LHCN-M2 (cell line): Measurements from ENCODE around the gene RHEB. TPM values are rescaled to one million over a fixed set of nuclear protein-coding genes. Genes with fewer than 3 reads are reported as not detected.

Experiments
- DNase-seq: peaks from one replicate; pipeline ENCODE4 v3.0.0-alpha.2; 2012; ENCODE audit warnings: low read depth
- total RNA-seq: library from RNA; depleted of rRNA; stranded (reverse); fragments of >200 nt; gene quantifications from 2 replicates; pipeline ENCODE4 v1.2.3, GENCODE V29; 2014

The RHEB gene
- total RNA-seq, 1 experiment from 2014 or later, result 138 TPM

DNA sequence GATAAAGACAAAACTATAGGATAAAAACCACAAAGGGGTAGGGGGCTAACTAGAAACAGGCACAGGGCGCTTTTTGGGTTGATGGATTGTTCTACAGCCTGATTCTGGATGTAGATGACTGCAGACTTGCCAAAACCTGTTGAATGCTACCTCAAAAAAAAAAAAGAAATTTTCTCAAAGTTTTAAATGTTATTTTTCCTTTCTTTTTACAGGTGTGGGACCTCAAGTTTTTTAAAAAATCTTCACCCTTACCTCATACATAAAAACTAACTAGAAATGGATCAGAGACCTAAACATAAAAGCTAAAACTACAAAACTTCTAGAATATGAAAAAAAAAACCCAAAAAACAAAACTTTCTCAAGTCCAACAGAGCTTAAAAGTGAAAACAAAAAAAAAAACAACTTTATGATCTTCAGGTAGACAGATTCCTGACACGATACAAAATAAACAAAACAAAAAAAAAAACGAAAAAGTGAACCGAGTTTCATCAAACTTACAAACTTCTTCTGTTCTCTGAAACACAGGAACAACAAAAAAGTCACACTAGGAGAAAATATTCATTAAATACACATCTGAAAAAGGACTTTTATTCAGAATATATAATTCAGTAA, 14.9 kb downstream of the RHEB start:
- DNase-seq, result no peak

DNA sequence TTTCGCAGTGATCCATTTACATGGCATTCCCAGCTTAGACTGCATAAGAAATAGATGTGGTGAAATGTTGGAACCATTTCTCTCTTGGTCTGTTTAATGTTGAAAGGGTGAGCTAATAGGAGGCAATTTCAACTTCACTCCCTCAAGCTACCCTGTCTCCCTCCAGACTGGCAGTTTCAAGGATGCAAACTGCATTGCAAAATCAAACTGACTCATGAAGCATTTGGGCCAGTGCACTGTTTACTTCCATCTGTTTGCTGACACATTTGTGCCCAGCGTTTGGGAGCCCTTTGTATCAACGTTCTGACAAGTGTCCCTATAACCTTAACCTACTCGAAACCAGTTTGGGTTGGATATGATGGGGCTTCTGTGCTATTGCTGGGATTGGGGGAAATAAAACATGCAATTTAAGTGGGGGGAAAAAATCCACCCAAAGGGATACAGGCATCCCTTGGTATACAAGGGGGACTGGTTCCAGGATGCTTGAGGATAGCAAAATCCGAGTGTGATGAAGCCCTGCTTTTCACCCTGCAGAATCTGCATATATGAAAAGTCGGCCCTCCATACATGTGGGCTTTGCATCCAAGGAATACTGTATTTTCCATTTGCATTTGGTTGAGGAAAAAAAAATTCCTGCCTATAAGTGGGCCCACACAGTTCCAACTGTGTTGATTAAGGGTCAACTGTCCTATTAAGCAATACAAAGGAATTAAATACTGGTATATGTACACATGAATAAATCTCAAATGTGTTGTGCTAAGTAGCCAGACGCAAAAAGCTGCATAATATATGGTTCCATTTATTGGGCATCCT, 15.6 kb downstream of the RHEB start:
- peak; percentile 91 for DNase-seq

DNA sequence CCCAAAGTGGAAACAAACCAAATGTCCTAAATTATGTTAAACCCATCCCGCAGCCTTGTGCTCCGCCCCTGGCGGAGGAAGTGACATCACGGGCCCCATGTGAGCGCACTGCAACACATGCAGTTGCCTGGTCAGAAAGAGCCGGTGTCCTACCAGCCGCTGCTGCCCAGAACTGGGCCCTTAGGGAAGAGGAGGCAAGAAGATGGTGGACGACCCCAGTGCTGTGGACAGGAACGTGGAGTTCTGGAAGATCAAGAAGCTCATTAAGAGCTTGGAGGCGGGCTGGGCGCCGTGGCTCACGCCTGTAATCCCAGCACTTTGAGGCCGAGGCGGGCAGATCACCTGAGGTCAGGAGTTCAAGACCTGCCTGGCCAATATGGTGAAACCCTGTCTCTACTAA, 18.0 kb downstream of the RHEB start:
- DNase-seq, result no peak

DNA sequence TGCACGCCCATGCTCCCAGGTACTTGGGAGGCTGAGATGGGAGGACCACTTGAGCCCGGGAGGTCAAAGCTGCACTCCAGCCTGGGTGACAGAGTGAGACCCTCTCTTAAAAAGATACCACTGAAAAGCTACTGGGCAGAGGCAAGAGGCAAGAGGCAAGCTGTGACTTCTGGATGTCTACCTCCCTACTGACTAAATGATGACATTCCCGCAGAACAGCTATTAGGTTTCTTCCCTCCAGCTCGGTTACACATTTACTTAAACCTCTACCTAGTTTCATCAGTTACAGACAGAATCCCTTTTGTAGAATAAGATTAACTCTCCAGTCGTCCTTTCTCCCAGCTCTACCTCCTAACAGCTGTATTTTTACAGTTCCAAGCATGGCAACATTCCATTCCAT, 21.2 kb downstream of the RHEB start:
- DNase-seq, result no peak

DNA sequence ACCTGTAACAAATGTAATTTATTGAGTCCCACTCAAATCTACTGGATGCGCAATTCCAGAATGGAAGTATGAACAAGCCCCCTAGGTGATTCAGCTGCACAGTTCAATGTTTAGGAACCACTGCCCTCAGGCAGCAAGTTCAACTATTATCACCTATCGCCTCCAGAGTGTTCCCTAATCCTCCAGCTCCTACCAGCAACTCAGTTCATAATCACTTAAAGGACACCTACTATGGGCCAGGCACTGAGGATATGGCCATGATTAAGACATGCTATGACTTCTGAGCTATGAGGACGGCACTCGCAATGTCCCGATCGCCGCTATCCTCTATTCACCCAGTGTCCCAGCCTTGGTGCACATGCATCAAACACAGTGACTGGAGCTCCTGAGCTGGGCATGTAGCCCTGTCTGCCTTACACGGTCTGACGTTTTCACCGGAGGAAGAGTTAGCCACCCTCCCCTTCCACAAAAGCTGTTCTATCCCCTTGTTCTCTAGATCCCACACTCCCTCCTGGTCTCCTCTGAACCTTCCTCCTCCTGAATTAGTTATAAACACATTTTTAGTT, 22.3 kb downstream of the RHEB start:
- DNase-seq, result no peak

DNA sequence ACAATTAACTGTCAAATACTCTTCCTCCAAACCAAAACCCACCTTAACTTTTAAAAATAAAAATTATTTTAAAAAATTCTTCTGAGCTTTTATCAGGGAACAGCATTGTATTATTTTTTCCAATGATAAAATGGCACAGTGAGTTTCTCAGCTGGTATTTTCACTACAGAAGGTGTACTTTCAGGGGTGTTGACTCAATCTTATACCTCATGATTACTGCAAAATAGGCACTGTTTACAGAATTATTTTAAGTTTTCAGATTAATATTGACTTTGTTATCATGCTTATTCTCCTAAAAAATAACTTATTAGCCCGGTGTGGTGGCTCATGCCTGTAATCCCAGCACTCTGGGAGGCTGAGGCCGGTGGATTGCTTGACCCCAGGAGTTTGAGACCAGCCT, 24.3 kb downstream of the RHEB start:
- no peak for DNase-seq

DNA sequence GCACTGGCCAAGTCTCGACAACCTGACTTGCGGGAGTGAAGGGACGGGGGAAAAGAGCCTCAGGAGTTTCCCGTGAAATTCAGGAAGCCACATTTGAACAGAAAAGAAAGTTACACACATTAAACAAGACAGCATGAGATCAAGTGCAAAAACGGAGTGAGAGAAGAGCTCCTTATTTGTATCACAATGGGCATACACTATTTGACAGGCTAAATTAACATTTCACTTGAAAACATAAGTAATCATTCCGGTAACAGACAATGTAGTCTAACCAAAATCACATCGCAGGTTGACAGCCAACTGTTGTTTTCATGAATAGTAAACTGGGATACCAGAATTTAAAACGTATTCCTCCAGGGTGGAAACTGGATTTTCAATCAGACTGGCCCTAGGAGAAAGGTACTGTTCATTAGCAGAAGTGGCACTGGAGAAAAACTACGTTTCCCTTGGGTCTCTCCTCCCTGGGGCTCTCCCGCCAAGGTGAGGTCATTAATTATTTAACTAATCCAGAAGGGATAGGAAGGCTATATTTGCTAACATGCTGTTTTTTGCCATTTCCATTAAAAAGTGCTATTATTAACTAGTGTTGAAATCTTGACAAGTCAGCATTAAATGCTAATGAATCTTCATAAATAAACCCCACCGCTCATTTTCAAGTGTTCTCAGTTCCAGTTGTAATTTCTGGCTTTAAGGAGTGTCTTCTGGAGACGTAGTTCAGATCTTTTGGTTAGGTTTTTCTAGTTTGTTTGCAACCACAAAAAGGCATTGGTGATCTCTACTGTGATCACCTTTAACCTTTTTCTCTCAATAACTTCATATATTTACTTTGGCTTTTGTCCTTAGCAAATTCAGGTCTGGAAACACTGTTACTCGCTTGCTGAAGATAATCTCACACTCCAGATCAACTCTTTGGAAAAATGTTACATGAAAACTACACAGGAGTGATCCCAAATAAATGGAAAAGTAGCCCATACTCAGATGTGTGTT, 25.1 kb downstream of the RHEB start:
- peak; percentile 17 for DNase-seq

DNA sequence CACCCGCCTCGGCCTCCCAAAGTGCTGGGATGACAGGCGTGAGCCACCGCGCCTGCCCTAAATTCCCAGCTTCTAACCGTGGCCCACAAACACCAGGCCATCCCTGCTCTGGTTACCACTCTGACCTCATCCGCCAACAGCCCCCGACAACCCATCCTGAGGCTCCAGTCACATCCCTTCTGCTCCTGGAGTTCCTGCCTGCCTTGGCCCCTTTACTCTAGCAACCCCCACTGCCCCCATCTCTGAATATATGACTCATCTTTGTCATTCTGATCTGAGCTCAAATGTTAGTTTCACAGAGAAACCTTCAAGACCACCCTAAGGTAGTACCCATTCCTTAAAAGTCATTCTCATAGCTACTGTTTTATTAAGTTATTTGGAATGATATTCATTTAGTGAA, 26.6 kb downstream of the RHEB start:
- no peak for DNase-seq

DNA sequence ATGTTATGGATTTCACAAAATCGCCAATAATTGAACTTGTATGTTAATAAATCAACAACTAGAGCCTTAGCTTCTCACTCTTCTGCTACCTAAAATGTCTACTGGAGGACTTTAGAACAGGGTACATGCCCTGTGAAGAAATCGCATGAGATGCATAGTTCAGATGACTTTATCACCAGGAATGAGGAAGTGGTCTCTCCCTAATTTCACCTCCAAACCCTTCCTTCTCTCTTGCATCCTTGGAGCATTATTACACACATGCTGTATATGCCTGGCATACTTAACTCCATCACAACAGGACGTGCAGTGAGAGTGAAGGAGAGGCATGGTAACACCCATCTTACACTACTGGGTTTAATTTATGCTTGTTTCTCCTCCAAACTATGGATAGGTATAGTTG, 27.8 kb downstream of the RHEB start:
- DNase-seq, result peak; percentile 93

DNA sequence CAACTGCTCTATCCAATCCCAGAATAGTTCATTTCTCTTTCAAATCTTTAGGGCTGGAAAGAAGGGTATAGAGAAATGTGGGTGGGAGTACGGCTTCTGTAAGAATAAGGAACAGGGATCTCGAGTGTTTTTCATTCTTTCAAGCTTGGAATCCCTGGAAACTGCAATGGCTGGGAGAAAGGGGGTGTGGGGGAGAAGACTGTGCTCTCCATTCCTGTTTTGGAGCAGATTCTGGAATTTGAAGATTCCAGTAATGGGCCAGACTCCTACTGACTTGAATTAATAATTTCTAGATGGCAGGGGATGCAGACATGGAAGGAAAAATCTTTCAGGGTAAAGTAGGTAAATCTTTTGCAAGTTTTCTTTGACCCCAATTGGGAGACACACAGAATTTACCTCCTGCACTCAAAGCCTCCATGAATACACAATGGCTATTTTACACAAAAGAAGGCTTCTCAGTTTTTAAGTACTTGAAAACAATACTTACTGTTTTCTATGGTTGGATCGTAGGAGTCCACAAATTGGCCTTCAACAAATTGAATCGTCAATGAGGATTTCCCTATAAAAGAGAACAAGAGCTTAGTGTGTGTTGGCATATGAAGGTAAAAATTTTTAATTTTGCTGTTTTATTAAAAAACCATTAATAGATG, 29.1 kb downstream of the RHEB start:
- DNase-seq, result no peak

DNA sequence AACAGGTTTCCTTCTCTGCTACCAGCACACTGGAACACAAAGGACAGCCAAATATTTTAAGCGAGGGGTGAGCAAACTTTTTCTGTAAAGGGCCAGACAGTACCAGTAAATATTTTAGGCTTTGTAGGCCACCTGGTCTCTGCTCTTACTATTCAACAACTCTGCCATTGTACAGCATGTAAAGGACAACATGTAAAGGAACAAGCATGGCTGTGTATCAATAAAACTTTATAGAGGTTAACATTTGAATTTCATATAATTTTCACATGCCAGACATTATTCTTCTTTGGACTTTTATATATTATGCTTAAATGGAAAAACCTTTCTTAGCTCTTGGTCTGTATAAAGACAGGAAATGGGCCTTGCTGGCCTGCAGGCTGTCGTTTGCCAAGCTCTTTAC, 30.2 kb downstream of the RHEB start:
- no peak for DNase-seq

DNA sequence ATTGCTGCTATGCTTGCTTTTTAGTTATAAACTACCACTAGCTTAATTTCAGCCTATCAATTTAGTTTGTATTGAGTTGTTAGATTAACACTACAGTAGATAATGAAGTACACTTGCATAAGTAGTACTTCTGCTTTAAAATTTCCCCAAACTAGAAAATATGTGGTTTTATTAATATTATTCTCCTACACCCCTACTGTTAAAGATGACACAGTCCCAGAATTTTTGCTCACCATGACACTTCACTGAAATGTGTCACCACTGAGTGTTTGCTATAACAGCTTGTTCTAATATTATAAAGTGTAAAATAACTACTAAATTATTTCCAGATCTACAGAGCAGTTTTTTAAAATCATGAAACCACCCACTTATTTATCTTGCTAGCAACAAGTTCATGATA, 31.6 kb downstream of the RHEB start:
- DNase-seq, result no peak

DNA sequence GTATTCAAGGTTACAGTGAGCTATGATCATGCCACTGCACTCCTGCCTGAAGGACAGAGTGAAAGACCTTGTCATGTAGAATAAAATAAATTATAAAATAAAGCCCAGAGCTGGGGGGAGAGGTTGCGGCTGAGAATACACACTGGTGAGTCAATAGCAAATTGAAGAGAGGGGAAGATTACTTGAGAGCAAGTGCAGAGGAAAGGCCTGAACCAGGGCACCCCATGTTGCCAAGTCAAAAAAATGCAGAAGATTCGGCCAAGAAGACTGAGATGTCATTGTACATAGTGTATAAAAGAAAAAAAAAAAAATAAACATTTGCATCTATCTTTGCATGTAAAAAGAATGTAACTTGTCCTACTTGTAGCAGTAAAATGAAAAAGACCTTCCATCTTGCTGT, 32.5 kb downstream of the RHEB start:
- no peak for DNase-seq

DNA sequence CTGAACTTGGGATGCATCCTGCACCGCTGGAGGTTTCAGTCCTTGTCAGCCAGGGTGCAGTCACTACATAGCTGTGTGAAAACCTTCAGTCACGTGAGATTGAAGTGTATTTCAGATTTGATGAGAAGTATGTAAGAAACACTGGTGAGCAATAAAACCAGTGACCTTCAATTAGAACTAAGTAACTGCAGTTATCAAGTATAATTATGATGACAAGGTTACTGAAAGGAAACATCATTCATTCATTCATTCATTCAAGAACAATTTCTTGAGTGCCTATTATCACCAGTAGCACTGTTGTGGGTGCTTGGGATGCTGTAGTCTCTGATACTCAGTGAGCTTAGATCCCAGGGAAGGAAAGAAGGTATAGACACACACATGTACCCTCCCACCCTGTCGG, 33.6 kb downstream of the RHEB start:
- no peak for DNase-seq

DNA sequence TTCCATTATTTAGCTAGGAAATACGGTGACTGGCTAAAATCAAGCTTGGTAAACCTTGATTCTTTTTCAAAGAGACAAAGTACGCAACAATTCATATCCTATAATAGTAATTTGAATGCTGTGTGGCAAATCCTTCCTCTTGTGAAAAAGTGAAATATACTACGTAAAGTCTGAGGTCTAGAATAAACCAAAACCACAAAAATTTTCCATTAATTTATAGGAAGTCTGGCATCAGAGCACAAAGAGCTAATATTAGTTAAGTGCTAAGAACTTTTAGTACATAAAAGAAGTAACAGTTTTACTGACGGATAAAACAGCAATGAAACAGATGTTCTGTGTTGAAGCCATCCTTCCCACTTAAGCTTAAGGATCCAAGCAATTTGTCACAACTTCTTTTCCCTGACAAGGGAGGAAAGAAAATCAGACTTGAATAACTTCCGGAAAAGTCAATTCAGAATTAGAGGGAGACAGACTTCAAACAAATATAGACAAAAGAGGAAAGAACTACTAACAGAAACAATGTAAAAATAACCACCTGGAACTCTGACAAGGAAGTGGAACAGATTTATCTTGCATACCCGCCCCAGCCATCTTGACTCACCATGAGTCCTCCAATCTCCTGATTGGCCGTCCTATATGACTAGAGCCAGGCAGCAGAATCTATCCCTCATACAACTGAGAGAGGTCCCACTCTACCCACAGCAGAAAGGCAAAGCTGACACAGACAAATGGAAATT, 34.6 kb downstream of the RHEB start:
- peak; percentile 82 for DNase-seq

DNA sequence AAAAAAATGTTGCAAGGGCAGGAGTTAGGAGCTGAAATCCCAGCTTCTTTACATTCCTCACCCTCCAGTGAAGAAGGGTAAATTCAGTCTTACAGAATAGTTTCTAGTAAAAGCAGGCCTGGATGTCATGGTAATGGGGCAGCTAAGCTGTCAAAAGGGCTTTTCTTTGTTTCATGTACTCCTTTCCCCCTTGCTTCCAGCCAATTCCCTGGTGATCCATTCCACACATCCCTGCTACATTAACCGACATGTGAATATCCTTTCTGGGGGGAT, 36.0 kb downstream of the RHEB start:
- no peak for DNase-seq

DNA sequence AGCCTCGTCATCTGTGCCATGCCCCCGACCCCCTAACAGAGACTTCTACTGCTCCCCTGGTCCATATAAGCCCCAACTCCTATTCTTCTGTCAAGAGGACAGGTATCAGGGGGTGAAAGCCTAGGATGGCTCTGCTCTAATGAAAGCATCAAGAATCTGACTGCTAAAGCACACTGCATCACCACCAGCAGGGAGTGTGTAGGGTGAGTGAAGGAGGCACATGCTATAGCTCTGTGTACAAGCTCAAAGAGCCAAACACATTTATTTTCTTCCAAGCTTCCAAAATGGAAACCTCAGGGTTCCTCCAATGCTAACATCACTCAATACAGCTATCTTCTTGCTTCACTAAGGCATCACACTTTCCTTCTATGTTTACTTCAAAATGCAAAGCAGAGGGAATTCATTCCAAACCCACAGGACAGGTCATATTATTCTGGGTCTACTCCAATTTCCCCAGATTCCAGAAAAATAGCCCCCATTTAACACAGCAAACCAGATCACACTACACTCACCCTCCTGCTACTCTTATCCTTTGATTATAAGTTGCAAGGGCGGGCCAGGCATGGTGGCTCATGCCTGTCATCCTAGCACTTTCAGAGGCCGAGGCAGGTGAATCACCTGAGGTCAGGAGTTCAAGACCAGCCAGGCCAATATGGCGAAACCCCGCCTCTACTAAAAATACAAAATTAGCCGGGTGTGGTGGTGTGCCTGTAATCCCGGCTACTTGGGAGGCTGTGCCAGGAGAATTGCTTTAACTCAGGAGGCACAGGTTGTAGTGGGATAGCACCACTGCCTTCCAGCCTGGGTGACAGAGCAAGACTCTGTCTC, 36.6 kb downstream of the RHEB start:
- DNase-seq, result no peak

DNA sequence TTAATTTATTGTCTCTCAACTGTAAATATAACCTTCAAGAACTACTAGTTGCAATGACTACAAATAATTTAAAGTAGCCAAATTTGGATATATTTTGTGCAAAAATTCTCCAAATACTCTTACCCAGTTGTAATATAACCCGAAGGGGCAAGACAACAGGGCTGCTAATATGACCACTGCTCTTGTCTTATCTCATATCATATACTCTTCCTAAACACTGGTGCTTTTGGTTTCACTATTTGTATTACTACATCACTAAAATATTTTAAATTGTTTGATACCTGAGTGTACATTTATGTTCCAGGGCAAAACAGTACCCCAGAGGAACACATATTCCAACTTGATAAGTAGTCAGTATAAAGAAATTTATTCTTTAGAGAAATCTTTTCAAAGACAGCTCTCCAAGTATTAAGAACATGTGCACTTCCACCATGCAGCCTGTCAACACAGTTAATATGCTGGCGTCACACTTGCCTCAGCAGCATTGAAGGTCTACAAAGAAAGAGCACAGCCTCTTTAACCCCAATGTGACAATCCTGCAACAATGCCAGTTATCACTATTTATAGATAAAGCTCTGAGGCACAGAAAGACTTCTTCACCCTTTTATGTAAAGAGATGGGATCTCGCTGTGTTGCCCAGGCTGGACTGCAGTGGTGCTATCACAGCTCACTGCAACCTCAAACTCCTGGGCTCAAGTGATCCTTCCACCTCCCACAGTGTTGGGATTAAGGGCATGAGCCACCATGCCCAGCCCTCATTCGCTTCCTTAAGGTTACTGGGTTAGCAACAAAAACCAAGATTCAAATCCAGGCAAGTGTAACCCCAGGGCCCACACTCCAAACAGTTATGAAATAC, 37.8 kb downstream of the RHEB start:
- DNase-seq, result no peak

DNA sequence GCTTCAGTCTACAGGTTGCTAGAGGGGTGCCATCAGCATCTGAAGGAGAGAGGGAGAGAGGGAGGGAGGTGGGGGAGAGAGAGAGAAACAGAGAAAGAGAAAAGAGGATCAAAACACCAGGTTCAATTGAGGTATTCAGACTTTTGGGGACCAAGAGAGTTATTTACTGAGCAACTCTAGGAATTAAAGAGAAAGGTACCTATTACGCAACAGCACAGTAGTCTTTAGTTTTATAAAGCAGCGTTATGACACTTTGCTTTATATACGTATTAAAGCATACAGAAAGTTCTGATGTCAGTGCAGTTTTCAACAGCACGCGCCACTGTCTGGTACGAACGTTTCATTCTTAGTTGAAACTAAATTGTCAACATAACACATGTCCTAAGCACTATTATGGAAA, 41.8 kb downstream of the RHEB start:
- no peak for DNase-seq
